H9 (cell line): ENCODE data around the gene MED25. TPM values are rescaled to one million over a fixed set of nuclear protein-coding genes. Genes with fewer than 3 reads are reported as not detected.

Experiments used
- DNase-seq: peaks from one replicate; pipeline ENCODE4 v3.0.0-alpha.2; 2017
- H2AFZ ChIP-seq: one replicate; pipeline ENCODE4 v1.6.1; 2013; ENCODE audit warnings: mild to moderate bottlenecking, low read length, control low read depth, moderate library complexity
- H2AK5ac ChIP-seq: 2 replicates; pipeline ENCODE4 v1.6.1; 2013; ENCODE audit warnings: low read length, control low read depth, mixed read lengths; ENCODE audit not compliant: insufficient read length
- H2BK120ac ChIP-seq: one replicate; pipeline ENCODE4 v1.6.1; 2013; ENCODE audit warnings: low read depth, mild to moderate bottlenecking, low read length, control low read depth, inconsistent platforms; ENCODE audit not compliant: poor library complexity, severe bottlenecking
- H2BK12ac ChIP-seq: 2 replicates; pipeline ENCODE4 v1.6.1; 2013; ENCODE audit warnings: low read length, control low read depth, mixed read lengths, low read depth; ENCODE audit not compliant: insufficient read length
- H2BK15ac ChIP-seq: 2 replicates; pipeline ENCODE4 v1.6.1; 2013; ENCODE audit warnings: low read depth, low read length, control low read depth
- H2BK20ac ChIP-seq: one replicate; pipeline ENCODE4 v1.6.1; 2013; ENCODE audit warnings: low read depth, mild to moderate bottlenecking, low read length, control low read depth, inconsistent platforms; ENCODE audit not compliant: poor library complexity, severe bottlenecking
- H2BK5ac ChIP-seq: 2 replicates; pipeline ENCODE4 v1.6.1; 2013; ENCODE audit warnings: low read length, control low read depth, mixed read lengths; ENCODE audit not compliant: insufficient read length
- H3K14ac ChIP-seq: 2 replicates; pipeline ENCODE4 v1.6.1; 2013; ENCODE audit warnings: low read length, control low read depth; ENCODE audit not compliant: insufficient read depth
- H3K18ac ChIP-seq: 2 replicates; pipeline ENCODE4 v1.6.1; 2013; ENCODE audit warnings: low read depth, mild to moderate bottlenecking, mixed read lengths, low read length, control low read depth; ENCODE audit not compliant: insufficient read length
- H3K23ac ChIP-seq: 2 replicates; pipeline ENCODE4 v1.6.1; 2013; ENCODE audit warnings: low read length, control low read depth, mixed read lengths, low read depth; ENCODE audit not compliant: insufficient read length
- H3K23me2 ChIP-seq: 2 replicates; pipeline ENCODE4 v1.6.1; 2013; ENCODE audit warnings: low read depth, mild to moderate bottlenecking, mixed read lengths, low read length, control low read depth; ENCODE audit not compliant: insufficient read length, poor library complexity, severe bottlenecking
- H3K27ac ChIP-seq: 2 replicates; pipeline ENCODE4 v1.5.1; 2013; ENCODE audit warnings: low read length, control low read depth, mixed read lengths, low read depth; ENCODE audit not compliant: insufficient read length
- H3K27me3 ChIP-seq: 2 replicates; pipeline ENCODE4 v1.6.1; 2013; ENCODE audit warnings: low read length, control low read depth, inconsistent platforms; ENCODE audit not compliant: insufficient read depth
- H3K4ac ChIP-seq: 2 replicates; pipeline ENCODE4 v1.6.1; 2013; ENCODE audit warnings: low read depth, mild to moderate bottlenecking, control low read depth, inconsistent platforms, low read length, moderate library complexity
- H3K4me1 ChIP-seq: 2 replicates; pipeline ENCODE4 v1.6.1; 2013; ENCODE audit warnings: low read length, control low read depth, inconsistent platforms; ENCODE audit not compliant: insufficient read depth
- H3K4me2 ChIP-seq: 2 replicates; pipeline ENCODE4 v1.6.1; 2013; ENCODE audit warnings: low read length, control low read depth, mixed read lengths; ENCODE audit not compliant: insufficient read length, insufficient read depth
- H3K56ac ChIP-seq: 2 replicates; pipeline ENCODE4 v1.6.1; 2013; ENCODE audit warnings: low read depth, mild to moderate bottlenecking, mixed read lengths, low read length, control low read depth; ENCODE audit not compliant: insufficient read length
- H3K79me1 ChIP-seq: 2 replicates; pipeline ENCODE4 v1.6.1; 2013; ENCODE audit warnings: low read depth, mild to moderate bottlenecking, moderate library complexity, low read length, control low read depth, inconsistent platforms; ENCODE audit not compliant: insufficient read depth, poor library complexity, severe bottlenecking
- H3K79me2 ChIP-seq: 2 replicates; pipeline ENCODE4 v1.6.1; 2013; ENCODE audit warnings: low read length, control low read depth, inconsistent platforms; ENCODE audit not compliant: insufficient read depth
- H3K9ac ChIP-seq: 2 replicates; pipeline ENCODE4 v1.6.1; 2013; ENCODE audit warnings: low read length, control low read depth, mixed read lengths; ENCODE audit not compliant: insufficient read length; ENCODE audit errors: extremely low read depth
- H3K9me3 ChIP-seq: one replicate; pipeline ENCODE4 v1.6.1; 2013; ENCODE audit warnings: low read depth, low read length, inconsistent platforms; ENCODE audit not compliant: control insufficient read depth
- H3T11ph ChIP-seq: one replicate; pipeline ENCODE4 v1.6.1; 2013; ENCODE audit warnings: mild to moderate bottlenecking, low read length, control low read depth, inconsistent platforms
- H4K20me1 ChIP-seq: one replicate; pipeline ENCODE4 v1.6.1; 2013; ENCODE audit not compliant: control insufficient read depth, insufficient read length, insufficient read depth
- H4K5ac ChIP-seq: 2 replicates; pipeline ENCODE4 v1.6.1; 2013; ENCODE audit warnings: low read depth, mild to moderate bottlenecking, mixed read lengths, low read length, control low read depth; ENCODE audit not compliant: insufficient read length
- H4K8ac ChIP-seq: replicated peaks from 2 replicates; pipeline ENCODE4 v1.6.1; 2013; ENCODE audit warnings: low read length, control low read depth, mixed read lengths, low read depth; ENCODE audit not compliant: insufficient read length
- H4K91ac ChIP-seq: 2 replicates; pipeline ENCODE4 v1.6.1; 2013; ENCODE audit warnings: low read depth, mild to moderate bottlenecking, moderate library complexity, mixed read lengths, low read length, control low read depth; ENCODE audit not compliant: insufficient read length
- H3K27ac Mint-ChIP-seq, 3 experiments: 2 replicates in 2 of 3; 3 replicates in 1 of 3; pipeline ENCODE4 v1.8.0; 2020 to 2021; ENCODE audit warnings: mixed read lengths in 3 of 3, mild to moderate bottlenecking in 1 of 3, moderate library complexity in 1 of 3
- H3K27me3 Mint-ChIP-seq: 2 replicates; pipeline ENCODE4 v1.8.0; 2021; ENCODE audit warnings: low read depth, mild to moderate bottlenecking, moderate library complexity, mixed read lengths
- H3K36me3 Mint-ChIP-seq, 3 experiments: 2 replicates in 2 of 3; 3 replicates in 1 of 3; pipeline ENCODE4 v1.8.0; 2020 to 2021; ENCODE audit warnings: low read depth in 3 of 3, mixed read lengths in 3 of 3; ENCODE audit not compliant: insufficient read depth in 1 of 3
- H3K4me1 Mint-ChIP-seq, 2 experiments: 2 replicates each; pipeline ENCODE4 v1.8.0; 2020; ENCODE audit warnings: mixed read lengths in 2 of 2
- H3K4me3 Mint-ChIP-seq, 2 experiments: 2 replicates in 1 of 2; 3 replicates in 1 of 2; pipeline ENCODE4 v1.8.0; 2020 to 2021; ENCODE audit warnings: mild to moderate bottlenecking in 2 of 2, mixed read lengths in 2 of 2, moderate library complexity in 1 of 2
- H3K9me3 Mint-ChIP-seq, 2 experiments: 2 replicates in 1 of 2; 3 replicates in 1 of 2; pipeline ENCODE4 v1.8.0; 2020; ENCODE audit warnings: mild to moderate bottlenecking in 2 of 2, mixed read lengths in 2 of 2, moderate library complexity in 1 of 2
- CTCF ChIP-seq: fragments of 200-600 bp; sonication (generic); conservative IDR thresholded peaks from 3 replicates; pipeline ENCODE4 v1.8.0; 2021; ENCODE audit warnings: antibody characterized with exemption, mild to moderate bottlenecking
- WGBS: extraction: QIAGEN DNeasy Blood & Tissue Kit; methylation state at CpG from one replicate; pipeline ENCODE4 v1.1.7; 2013; ENCODE audit warnings: missing lambda C conversion rate, low lambda C conversion rate, mixed read lengths; ENCODE audit not compliant: insufficient read length; ENCODE audit errors: extremely low coverage; 5-methylcytosine and 5-hydroxymethylcytosine counted together
- total RNA-seq: library from RNA; stranded (reverse); gene quantifications from 2 replicates; pipeline ENCODE4 v1.2.1, GENCODE V29; 2021

The MED25 gene
- total RNA-seq, 1 experiment from 2014 or later, result 77.5 TPM

DNA sequence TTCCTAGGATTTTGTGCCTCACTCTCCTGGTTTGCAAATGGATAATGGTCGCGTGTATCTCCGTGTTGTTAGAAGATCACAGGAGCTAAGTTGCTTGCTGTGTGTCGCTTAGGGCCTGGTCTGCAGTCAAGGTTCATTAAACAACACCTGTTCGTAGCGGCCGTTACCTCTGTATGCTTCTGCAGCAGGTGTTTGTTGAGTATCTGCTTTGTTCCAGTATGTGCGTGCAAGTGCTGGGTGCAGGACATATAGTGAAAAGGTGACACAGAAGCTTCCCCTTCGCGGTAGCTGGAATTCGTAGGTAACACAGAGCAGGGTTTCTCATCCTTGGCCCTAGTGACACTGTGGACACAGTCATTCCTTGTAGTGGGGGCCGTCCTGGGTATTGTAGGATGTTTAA is 5.4 kb downstream of the MED25 start:
- Histone ChIP-seq H2BK20ac (no peak overlapping the region), H2BK120ac (no peak overlapping the region), H3K27ac (no peak overlapping the region), H2BK15ac (no peak overlapping the region), H3K14ac (no peak overlapping the region), H3K4me1 (peaks cover 3% of the 10 kb centered on the region; the same call in 1 of the 2 replicates), H2AFZ (no peak overlapping the region), H3K27me3 (no peaks in the 10 kb centered on the region), H3T11ph (no peak overlapping the region), H3K56ac (no peak overlapping the region), H4K20me1 (no peaks in the 10 kb centered on the region), H3K79me1 (peaks cover 11% of the 10 kb centered on the region), H2BK12ac (no peak overlapping the region), H3K4ac (no peak overlapping the region), H3K9ac (no peak overlapping the region), H3K23ac (no peak overlapping the region), H3K18ac (no peak overlapping the region), H4K5ac (no peak overlapping the region), H4K91ac (no peak overlapping the region), H2AK5ac (no peak overlapping the region), H3K23me2 (peaks cover 5% of the 10 kb centered on the region), H3K79me2 (peaks cover 5% of the 10 kb centered on the region; the same call in 1 of the 2 replicates), H2BK5ac (no peak overlapping the region), H4K8ac (no peak overlapping the region), H3K9me3 (no peaks in the 10 kb centered on the region), H3K4me2 (no peak overlapping the region)
- Mint-ChIP-seq H3K27ac (no peak overlapping the region), H3K9me3 (no peaks in the 10 kb centered on the region), H3K4me1 (peaks cover 7 to 10% of the 10 kb centered on the region in 2 experiments), H3K36me3 (peaks cover 13 to 45% (median 28%) of the 10 kb centered on the region in 3 experiments), H3K27me3 (no peaks in the 10 kb centered on the region), H3K4me3 (no peak overlapping the region; a peak in 1 of 5 replicates)
- no peak for DNase-seq
- WGBS, result no CpG with 5 or more reads among the region's 12 CpGs
- TF ChIP-seq CTCF, result no peak
